Erythroblast (primary cell): ENCODE results near the gene CDK8.

ENCODE experiments used
- GATA1 ChIP-seq: IDR thresholded peaks from 2 replicates; pipeline ENCODE4 v1.6.1; 2011; ENCODE audit warnings: low read depth, mild to moderate bottlenecking, control low read depth, low read length, moderate library complexity
- POLR2A ChIP-seq: IDR thresholded peaks from 2 replicates; pipeline ENCODE4 v1.6.1; 2011; ENCODE audit warnings: mild to moderate bottlenecking, low read length

DNA sequence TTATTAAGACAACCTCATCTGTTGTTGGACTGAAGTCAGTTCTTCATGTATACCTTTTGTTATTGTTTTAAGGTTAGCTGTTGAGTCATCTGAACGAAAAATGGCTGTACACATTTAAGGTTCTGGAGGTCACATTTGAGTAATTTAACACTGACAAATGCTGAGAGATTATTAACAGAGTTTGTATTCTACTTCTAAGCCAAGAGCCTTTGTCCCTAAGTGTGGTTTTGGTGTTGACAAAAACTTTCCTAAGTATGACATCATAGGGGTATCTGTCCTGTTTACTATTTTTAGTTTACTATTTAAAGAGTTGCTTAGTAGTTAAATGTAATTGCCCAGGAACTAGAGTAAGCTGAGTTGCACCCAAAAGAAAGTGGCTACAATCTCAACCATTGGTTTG is 71.9 kb downstream of the CDK8 start:
- TF ChIP-seq POLR2A (no peak), GATA1 (no peak)
